Nucleus accumbens (tissue), 56 donors: ENCODE measurements around the gene FCHSD1.

Experiments
- DNase-seq, 56 donors: peaks; one replicate each; lab custom pipeline; 2025; lab: John Stamatoyannopoulos, UW

FCHSD1 gene

GRCh38 chr5:141647242-141647641 lies 4.0 kb downstream of the FCHSD1 start:
- DNase-seq: no peak

GRCh38 chr5:141646026-141646425 lies 5.2 kb downstream of the FCHSD1 start:
- DNase-seq: peak in 22 of 56 donors; percentile 5 to 70 (median 39)

DNA sequence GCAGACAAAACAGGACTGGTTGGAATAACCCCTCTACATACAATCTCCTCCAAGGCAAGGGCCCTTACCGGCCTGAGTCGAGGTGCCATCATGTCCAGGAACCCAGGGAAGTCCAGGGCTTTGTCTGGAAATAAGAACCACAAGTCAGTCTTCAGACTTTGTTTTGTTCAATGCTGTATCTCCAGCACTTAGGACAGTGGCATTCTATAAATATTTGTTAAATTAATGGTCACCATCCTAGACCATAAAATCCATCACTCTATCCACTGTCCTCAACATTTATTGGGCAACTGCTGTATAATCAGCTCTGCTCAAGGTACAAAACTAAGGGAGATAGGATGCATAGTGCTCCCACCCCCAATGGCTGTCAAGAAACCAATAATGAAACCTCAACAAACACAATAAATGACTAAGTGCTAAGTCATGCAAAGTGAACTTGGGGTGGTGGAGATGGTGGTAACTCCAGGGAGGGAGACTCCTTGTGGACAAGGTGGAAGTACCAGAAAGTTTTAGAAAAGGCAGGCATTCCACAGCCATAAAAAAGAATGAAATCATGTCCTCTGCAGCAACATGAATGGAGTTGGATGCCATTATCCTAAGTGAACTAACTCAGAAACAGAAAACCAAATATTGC lies 9.5 kb downstream of the FCHSD1 start:
- no peak for DNase-seq

DNA sequence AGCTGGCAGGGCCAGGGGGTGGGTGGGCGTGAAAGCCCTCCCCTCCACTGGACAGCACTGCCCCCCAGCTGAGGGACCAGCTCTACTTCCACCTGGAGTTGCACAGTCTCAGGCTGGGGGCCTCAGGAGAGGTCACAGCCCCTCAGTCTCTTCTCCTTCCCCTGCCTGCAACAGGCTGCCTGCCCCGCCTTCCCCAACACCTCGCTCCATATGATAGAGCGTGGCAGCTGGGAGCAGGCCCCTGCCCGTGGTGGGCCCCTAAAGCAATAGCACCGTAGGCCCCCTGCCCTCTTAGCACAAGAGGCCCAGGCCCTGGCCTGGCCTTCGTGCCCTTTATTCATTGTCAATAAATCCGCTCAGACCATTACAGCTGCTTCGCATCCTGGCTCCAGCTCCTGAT lies 10.5 kb downstream of the FCHSD1 start:
- DNase-seq: no peak

DNA sequence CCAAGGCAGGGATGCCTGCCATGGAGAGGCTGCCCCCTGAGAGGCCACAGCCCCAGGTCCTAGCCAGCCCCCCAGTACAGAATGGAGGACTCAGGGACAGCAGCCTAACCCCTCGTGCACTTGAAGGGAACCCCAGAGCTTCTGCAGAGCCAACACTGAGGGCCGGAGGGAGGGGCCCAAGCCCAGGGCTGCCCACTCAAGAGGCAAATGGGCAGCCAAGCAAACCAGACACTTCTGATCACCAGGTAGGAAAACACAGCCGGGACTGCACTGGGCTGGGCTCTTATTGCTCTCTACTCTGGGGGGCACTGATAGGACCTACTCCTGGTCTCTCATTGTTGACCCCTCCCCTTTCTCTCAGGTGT lies 11.2 kb downstream of the FCHSD1 start:
- DNase-seq: no peak

- DNase-seq: no peak
These were observed 11.7 kb downstream of the FCHSD1 start for GRCh38 chr5:141639357-141640050.

GRCh38 chr5:141638771-141639170 lies 12.4 kb downstream of the FCHSD1 start:
- no peak for DNase-seq

- DNase-seq: peak in 16 of 56 donors; percentile 8 to 46 (median 19)
These were observed 13.3 kb downstream of the FCHSD1 start for GRCh38 chr5:141637767-141638419.

- DNase-seq: peak in 15 of 56 donors; percentile 9 to 78 (median 50)
These were observed 14.0 kb downstream of the FCHSD1 start for GRCh38 chr5:141637123-141637766.

GRCh38 chr5:141636413-141637122 lies 14.7 kb downstream of the FCHSD1 start, which contains the start of the genes HDAC3 and RELL2:
Gene HDAC3, minus strand, starts transcription at chr5:141636849. Its CDS starts 59 bp downstream, at chr5:141636790.
Gene RELL2, plus strand, starts transcription at chr5:141636997. Its CDS starts 1,229 bp downstream, at chr5:141638226.
- DNase-seq: peak in 55 of 56 donors; percentile 57 to 96 (median 87)

GRCh38 chr5:141636106-141636412 lies 15.2 kb downstream of the FCHSD1 start:
- no peak for DNase-seq

DNA sequence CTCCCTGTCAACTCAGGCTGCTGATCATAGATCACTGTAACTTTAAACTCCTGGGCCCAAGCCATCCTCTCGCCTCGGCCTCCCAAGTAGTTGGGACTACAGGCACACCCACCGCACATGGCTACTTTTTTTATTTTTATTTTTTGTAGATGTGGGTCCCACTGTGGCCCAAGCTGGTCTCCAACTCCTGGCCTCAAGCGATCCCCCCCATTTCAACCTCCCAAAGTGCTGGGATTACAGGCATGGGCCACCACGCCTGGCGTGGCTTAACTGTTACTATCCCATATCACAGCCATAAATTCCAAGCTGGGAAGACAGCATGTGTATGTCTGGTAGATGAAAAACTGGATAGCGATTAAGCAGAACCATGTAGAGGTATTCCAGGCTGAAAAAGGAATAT lies 15.6 kb downstream of the FCHSD1 start:
- no peak for DNase-seq

DNA sequence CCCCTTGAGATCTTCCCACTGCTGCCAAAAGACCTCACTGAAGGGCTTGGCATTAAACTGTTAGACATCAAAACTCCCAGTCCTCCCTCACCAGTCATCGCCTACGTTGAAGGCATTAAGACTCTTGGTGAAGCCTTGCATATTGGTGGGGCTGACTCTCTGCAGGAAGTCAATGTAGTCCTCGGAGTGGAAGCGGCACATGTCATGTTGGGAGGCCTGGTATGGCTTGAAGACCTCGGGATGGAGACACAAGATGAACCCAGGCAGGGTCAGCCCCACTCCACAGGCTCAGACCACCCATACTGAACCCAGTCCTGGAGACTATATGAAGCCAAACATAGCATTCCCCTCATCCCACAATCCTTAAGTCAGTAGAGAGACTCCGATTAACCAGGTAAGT lies 16.5 kb downstream of the FCHSD1 start:
- DNase-seq: no peak

- DNase-seq: no peak
These were observed 17.2 kb downstream of the FCHSD1 start for GRCh38 chr5:141633871-141634561.

GRCh38 chr5:141632650-141633049 lies 18.6 kb downstream of the FCHSD1 start:
- DNase-seq: no peak

DNA sequence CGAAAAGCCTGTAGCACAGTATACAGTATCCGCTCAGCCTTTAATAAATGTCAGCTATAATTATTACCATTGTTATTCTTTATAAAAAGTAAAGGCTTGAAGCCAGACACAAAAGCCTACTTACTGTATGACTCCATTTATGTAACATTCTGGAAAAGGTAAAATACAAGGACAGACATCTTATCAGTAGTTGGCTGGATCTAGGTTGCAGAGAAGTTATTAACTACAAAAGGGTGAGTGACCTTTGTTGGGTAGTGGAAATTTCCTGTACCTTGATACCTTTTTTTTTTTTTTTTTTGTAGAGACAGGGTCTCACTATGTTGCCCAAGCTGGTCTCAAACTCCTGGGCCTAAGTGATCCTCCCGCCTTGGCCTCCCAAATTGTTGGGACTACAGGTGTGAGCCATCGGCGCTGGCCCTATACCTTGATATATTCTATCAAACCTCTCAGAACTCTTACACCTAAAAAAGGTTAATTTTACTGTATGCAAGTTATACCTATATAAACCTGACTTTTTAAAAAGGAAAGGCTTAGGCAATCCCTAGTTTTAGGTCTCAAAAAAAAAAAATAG lies 20.6 kb downstream of the FCHSD1 start:
- DNase-seq: no peak

DNA sequence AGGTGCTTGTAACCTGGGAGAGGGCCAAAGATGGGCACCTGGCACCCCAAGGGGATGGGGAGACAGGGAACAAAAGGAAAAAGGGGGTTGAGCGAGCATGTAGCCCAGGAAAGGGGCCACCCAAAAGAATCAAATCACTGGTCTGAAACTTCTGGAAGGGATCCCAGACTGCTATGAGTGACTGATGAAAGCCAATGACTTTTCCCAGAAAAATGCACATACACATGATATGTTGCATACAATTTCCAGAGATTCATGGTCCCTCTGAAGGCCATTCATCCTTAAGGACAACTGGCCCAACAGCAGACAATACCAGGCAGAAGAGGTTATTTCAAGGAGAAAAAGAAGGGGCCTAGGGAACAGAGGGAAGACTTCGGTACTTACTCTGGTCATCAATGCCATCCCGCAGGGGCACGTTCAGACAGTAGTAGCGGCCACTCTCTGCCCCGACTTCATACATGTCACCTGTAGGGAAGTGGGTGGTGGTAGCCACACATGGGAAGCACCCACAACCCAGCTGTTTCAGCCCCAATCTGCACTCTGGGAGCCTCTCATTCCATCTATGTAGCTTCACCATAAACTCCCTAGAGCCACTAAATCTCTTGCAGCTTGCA lies 22.9 kb downstream of the FCHSD1 start:
- DNase-seq: no peak

- DNase-seq: no peak
These were observed 27.6 kb downstream of the FCHSD1 start for GRCh38 chr5:141623611-141624010.

- peak in 3 of 56 donors; percentile 7 to 20 (median 9) for DNase-seq
These were observed 28.0 kb downstream of the FCHSD1 start for GRCh38 chr5:141623186-141623585.
